HepG2 (cell line): Measurements from ENCODE around the gene NHERF2. TPM values are rescaled to one million over a fixed set of nuclear protein-coding genes. Genes with fewer than 3 reads are reported as not detected.

Experiments
- ARNT ChIP-seq: fragments of 450-650 bp; IDR thresholded peaks from 2 replicates; pipeline ENCODE4 v1.6.1; 2017
- EEA1 ChIP-seq: sonication (generic); formaldehyde crosslinking; IDR thresholded peaks from 2 replicates; pipeline ENCODE4 v1.5.1; 2020; ENCODE audit warnings: mild to moderate bottlenecking, missing genetic modification reagents, borderline replicate concordance
- EED ChIP-seq: sonication (generic); formaldehyde crosslinking; IDR thresholded peaks from 2 replicates; pipeline ENCODE4 v1.5.0; 2020; ENCODE audit warnings: mild to moderate bottlenecking, missing genetic modification reagents
- ESRRA ChIP-seq: sonication (generic); formaldehyde crosslinking; IDR thresholded peaks from 2 replicates; pipeline ENCODE4 v1.5.1; 2020; ENCODE audit warnings: mild to moderate bottlenecking, low read depth, missing genetic modification reagents
- GTF2F1 ChIP-seq: fragments of 150-350 bp; IDR thresholded peaks from 2 replicates; pipeline ENCODE4 v1.6.1; 2014; ENCODE audit warnings: low read length
- HDAC1 ChIP-seq: sonication (generic); formaldehyde crosslinking; IDR thresholded peaks from 2 replicates; pipeline ENCODE4 v1.5.1; 2020; ENCODE audit warnings: mild to moderate bottlenecking, missing genetic modification reagents
- LCORL ChIP-seq, 2 experiments: fragments of 450-650 bp in 1 of 2; sonication (generic) in 1 of 2; formaldehyde crosslinking in 1 of 2; IDR thresholded peaks; 2 replicates each; pipeline versions ENCODE4 v1.5.0 to v1.6.1; 2017 to 2020; ENCODE audit warnings: antibody characterized with exemption in 1 of 2, missing genetic modification reagents in 1 of 2
- NCOA2 ChIP-seq: sonication (generic); formaldehyde crosslinking; IDR thresholded peaks from 2 replicates; pipeline ENCODE4 v1.8.0; 2022; ENCODE audit warnings: inconsistent platforms
- PRPF4 ChIP-seq: fragments of 200-400 bp; formaldehyde crosslinking; IDR thresholded peaks from 2 replicates; pipeline ENCODE4 v1.6.1; 2016; ENCODE audit warnings: low read length, low read depth; ENCODE audit not compliant: poor library complexity, severe bottlenecking
- RBFOX2 ChIP-seq: fragments of 200-400 bp; formaldehyde crosslinking; IDR thresholded peaks from 2 replicates; pipeline ENCODE4 v1.6.1; 2017; ENCODE audit warnings: low read depth, mild to moderate bottlenecking, low read length
- TFAP4 ChIP-seq: sonication (generic); IDR thresholded peaks from 2 replicates; pipeline ENCODE4 v1.6.1; 2016; ENCODE audit warnings: low read depth, borderline replicate concordance
- XBP1 ChIP-seq: sonication (generic); formaldehyde crosslinking; IDR thresholded peaks from 2 replicates; pipeline ENCODE4 v1.5.0; 2020; ENCODE audit warnings: missing genetic modification reagents
- YY1 ChIP-seq: IDR thresholded peaks from 2 replicates; pipeline ENCODE4 v1.6.1; 2011; ENCODE audit warnings: low read length, low read depth, moderate library complexity, mild to moderate bottlenecking; ENCODE audit not compliant: insufficient read depth, insufficient replicate concordance
- ZBTB37 ChIP-seq: sonication (generic); formaldehyde crosslinking; IDR thresholded peaks from 2 replicates; pipeline ENCODE4 v1.4.0; 2020; ENCODE audit warnings: mild to moderate bottlenecking, missing genetic modification reagents
- ZBTB8A ChIP-seq: sonication (generic); formaldehyde crosslinking; IDR thresholded peaks from 2 replicates; pipeline ENCODE4 v1.4.0; 2020; ENCODE audit warnings: mild to moderate bottlenecking, low read depth, missing genetic modification reagents, borderline replicate concordance
- ZFP36 ChIP-seq: fragments of 150-350 bp; IDR thresholded peaks from 2 replicates; pipeline ENCODE4 v1.6.1; 2018; ENCODE audit warnings: borderline replicate concordance, low read length, low read depth; ENCODE audit not compliant: partially characterized antibody
- ZMAT3 ChIP-seq: sonication (generic); formaldehyde crosslinking; conservative IDR thresholded peaks from 2 replicates; pipeline ENCODE4 v1.7.0; 2021; ENCODE audit warnings: missing genetic modification reagents
- ZMYM2 ChIP-seq: sonication (generic); formaldehyde crosslinking; IDR thresholded peaks from 2 replicates; pipeline ENCODE4 v1.8.0; 2022; ENCODE audit warnings: mild to moderate bottlenecking, missing genetic modification reagents
- ZNF431 ChIP-seq: sonication (generic); formaldehyde crosslinking; IDR thresholded peaks from 2 replicates; pipeline ENCODE4 v1.9.0; 2022; ENCODE audit warnings: missing genetic modification reagents, low read depth, mild to moderate bottlenecking, borderline replicate concordance
- ZNF616 ChIP-seq: sonication (generic); formaldehyde crosslinking; IDR thresholded peaks from 2 replicates; pipeline ENCODE4 v1.5.0; 2020; ENCODE audit warnings: low read depth, mild to moderate bottlenecking, missing genetic modification reagents
- ZNF629 ChIP-seq: sonication (generic); formaldehyde crosslinking; conservative IDR thresholded peaks from 2 replicates; pipeline ENCODE4 v1.5.0; 2020; ENCODE audit warnings: missing genetic modification reagents
- ZNF713 ChIP-seq: sonication (generic); formaldehyde crosslinking; IDR thresholded peaks from 2 replicates; pipeline ENCODE4 v1.4.0; 2020; ENCODE audit warnings: mild to moderate bottlenecking, missing genetic modification reagents
- ZNF772 ChIP-seq: sonication (generic); formaldehyde crosslinking; IDR thresholded peaks from 2 replicates; pipeline ENCODE4 v1.5.0; 2020; ENCODE audit warnings: mild to moderate bottlenecking, missing genetic modification reagents
- polyA plus RNA-seq, 8 experiments: library from polyadenylated mRNA; depleted of rRNA in 3 of 8; stranded (reverse) in 7 of 8; unstranded in 1 of 8; fragments of >200 nt; fragmentation: Illumina TruSeq in 4 of 8; extraction: Trizol in 4 of 8; gene quantifications; 2 replicates each; pipeline versions ENCODE4 v1.2.1 to v1.2.3, GENCODE V29; 2011 to 2016; ENCODE audit warnings: low read depth in 4 of 8, missing spikeins in 1 of 8, mixed read lengths in 1 of 8; ENCODE audit not compliant: insufficient read depth in 1 of 8
- total RNA-seq, 5 experiments: library from RNA; depleted of rRNA; stranded (reverse); fragments of >200 nt; fragmentation: Illumina TruSeq; extraction: Trizol; gene quantifications; 2 replicates each; pipeline ENCODE4 v1.2.3, GENCODE V29; 2016; ENCODE audit warnings: low read depth in 1 of 5
- TF ChIP-seq, protein P1 (sequence below): sonication (generic); formaldehyde crosslinking; IDR thresholded peaks from 2 replicates; pipeline ENCODE4 v1.5.0; 2020; ENCODE audit warnings: mild to moderate bottlenecking, missing genetic modification reagents, borderline replicate concordance
- TF ChIP-seq, protein P2 (sequence below): conservative IDR thresholded peaks from 2 replicates; pipeline ENCODE4 v1.6.1; 2018; ENCODE audit warnings: missing genetic modification reagents

Gene NHERF2
- total and polyA plus RNA-seq, 2 of the 13 experiments (the other 11 are each of a cell fraction or from before 2014, with no cell fraction given) = 23.7 to 39.3 TPM

- TF ChIP-seq, protein P1, sequence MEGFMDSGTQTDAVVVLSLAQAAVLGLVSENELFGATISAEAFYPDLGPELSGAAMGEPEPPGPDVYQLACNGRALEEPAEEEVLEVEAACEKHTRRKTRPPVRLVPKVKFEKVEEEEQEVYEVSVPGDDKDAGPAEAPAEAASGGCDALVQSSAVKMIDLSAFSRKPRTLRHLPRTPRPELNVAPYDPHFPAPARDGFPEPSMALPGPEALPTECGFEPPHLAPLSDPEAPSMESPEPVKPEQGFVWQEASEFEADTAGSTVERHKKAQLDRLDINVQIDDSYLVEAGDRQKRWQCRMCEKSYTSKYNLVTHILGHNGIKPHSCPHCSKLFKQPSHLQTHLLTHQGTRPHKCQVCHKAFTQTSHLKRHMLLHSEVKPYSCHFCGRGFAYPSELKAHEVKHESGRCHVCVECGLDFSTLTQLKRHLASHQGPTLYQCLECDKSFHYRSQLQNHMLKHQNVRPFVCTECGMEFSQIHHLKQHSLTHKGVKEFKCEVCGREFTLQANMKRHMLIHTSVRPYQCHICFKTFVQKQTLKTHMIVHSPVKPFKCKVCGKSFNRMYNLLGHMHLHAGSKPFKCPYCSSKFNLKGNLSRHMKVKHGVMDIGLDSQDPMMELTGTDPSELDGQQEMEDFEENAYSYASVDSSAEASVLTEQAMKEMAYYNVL (CRISPR knock-in tag) = peak; percentile 28; the same call in 1 of the 2 replicates
- TF ChIP-seq NCOA2 (CRISPR knock-in tag) = no peak; the same call in 1 of the 2 replicates
- TF ChIP-seq ZMAT3 (CRISPR knock-in tag) = 0 out of 2 replicates have a peak, but pooled peaks have one; percentile 35
- TF ChIP-seq HDAC1 (CRISPR knock-in tag) = peak; percentile 67; the same call in 1 of the 2 replicates
- TF ChIP-seq ZBTB8A = no peak
- no peak for TF ChIP-seq ZNF629 (CRISPR knock-in tag)
- TF ChIP-seq ZNF772 (CRISPR knock-in tag) = no peak
- TF ChIP-seq ZFP36 = no peak
- TF ChIP-seq RBFOX2 = peak; percentile 92
- TF ChIP-seq, protein P2, sequence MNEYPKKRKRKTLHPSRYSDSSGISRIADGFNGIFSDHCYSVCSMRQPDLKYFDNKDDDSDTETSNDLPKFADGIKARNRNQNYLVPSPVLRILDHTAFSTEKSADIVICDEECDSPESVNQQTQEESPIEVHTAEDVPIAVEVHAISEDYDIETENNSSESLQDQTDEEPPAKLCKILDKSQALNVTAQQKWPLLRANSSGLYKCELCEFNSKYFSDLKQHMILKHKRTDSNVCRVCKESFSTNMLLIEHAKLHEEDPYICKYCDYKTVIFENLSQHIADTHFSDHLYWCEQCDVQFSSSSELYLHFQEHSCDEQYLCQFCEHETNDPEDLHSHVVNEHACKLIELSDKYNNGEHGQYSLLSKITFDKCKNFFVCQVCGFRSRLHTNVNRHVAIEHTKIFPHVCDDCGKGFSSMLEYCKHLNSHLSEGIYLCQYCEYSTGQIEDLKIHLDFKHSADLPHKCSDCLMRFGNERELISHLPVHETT (CRISPR knock-in tag) = peak; percentile 94
- no peak for TF ChIP-seq ZBTB37 (CRISPR knock-in tag)
- TF ChIP-seq ZMYM2 (CRISPR knock-in tag) = no peak
- no peak for TF ChIP-seq LCORL (IDR thresholded peaks at IDR 0.05)
- 0 out of 2 replicates have a peak, but pooled peaks have one; percentile 32 for TF ChIP-seq LCORL (CRISPR knock-in tag; IDR thresholded peaks at IDR 0.05)
- no peak for TF ChIP-seq GTF2F1
- no peak for TF ChIP-seq PRPF4
- TF ChIP-seq ZNF431 (CRISPR knock-in tag) = no peak
- no peak for TF ChIP-seq XBP1
- TF ChIP-seq ARNT = no peak
- no peak; the same call in none of the 2 replicates for TF ChIP-seq ESRRA (CRISPR knock-in tag)
- no peak for TF ChIP-seq TFAP4
- TF ChIP-seq EED (CRISPR knock-in tag) = no peak
- TF ChIP-seq ZNF713 (CRISPR knock-in tag) = no peak
- TF ChIP-seq ZNF616 (CRISPR knock-in tag) = peak; percentile 34; the same call in 1 of the 2 replicates
- TF ChIP-seq YY1 = peak; percentile 81
- no peak for TF ChIP-seq EEA1 (CRISPR knock-in tag)
These were observed 16.8 kb upstream of the NHERF2 start, which contains the start of gene ZNF598 (continued) for GRCh38 chr16:2009791-2010510.
